IMR-90 (cell line): Measurements from ENCODE around the gene TRIML1. TPM values are rescaled to one million over a fixed set of nuclear protein-coding genes. Genes with fewer than 3 reads are reported as not detected.
A peak's percentile ranks its signal among the peaks of the same experiment; 100 is the strongest.

Source experiments
- ATAC-seq: fragments of 200-7000 bp; cut with Tn5 transposase; 2 replicates; pipeline ENCODE4 v1.9.1; 2020; ENCODE audit warnings: low read depth, mild to moderate bottlenecking, moderate library complexity
- BruUV-seq: library from RNA; stranded (reverse); fragments of 400-500 nt; replicated peaks from 2 replicates; lab custom pipeline; 2021; lab: Mats Ljungman, UMichigan
- CTCF ChIA-PET: fragments of 300-600 bp; formaldehyde crosslinking; extraction: SDS; loops from one replicate; lab custom pipeline; 2021; ENCODE audit warnings: antibody characterized with exemption; lab: Yijun Ruan, JAX
- POLR2A ChIA-PET: fragments of 300-600 bp; sonication (Branson Sonifier 250); formaldehyde crosslinking; loops from one replicate; lab custom pipeline; 2022; ENCODE audit warnings: antibody characterized with exemption; ENCODE audit not compliant: unreplicated experiment; lab: Charles Lee
- DNase-seq: peaks from one replicate; pipeline ENCODE4 v3.0.0; 2013
- H2AFZ ChIP-seq: replicated peaks from 2 replicates; pipeline ENCODE3; 2013; ENCODE audit warnings: low read length, mild to moderate bottlenecking; ENCODE audit not compliant: poor library complexity
- H2AK5ac ChIP-seq: 2 replicates; pipeline ENCODE4 v1.6.1; 2013; ENCODE audit warnings: low read depth, low read length, inconsistent platforms
- H2AK9ac ChIP-seq: replicated peaks from 2 replicates; pipeline ENCODE3; 2013; ENCODE audit warnings: mild to moderate bottlenecking, low read depth, low read length, moderate library complexity; ENCODE audit not compliant: poor library complexity
- H2BK120ac ChIP-seq: 2 replicates; pipeline ENCODE4 v1.6.1; 2013; ENCODE audit warnings: low read depth, low read length, inconsistent platforms
- H2BK15ac ChIP-seq: 3 replicates; pipeline ENCODE4 v1.6.1; 2013; ENCODE audit warnings: low read depth, low read length, inconsistent platforms
- H2BK20ac ChIP-seq: 2 replicates; pipeline ENCODE4 v1.6.1; 2013; ENCODE audit warnings: low read depth, mild to moderate bottlenecking, inconsistent platforms, low read length, moderate library complexity
- H2BK5ac ChIP-seq: 2 replicates; pipeline ENCODE4 v1.6.1; 2013; ENCODE audit warnings: mild to moderate bottlenecking, low read depth, low read length, inconsistent platforms; ENCODE audit not compliant: poor library complexity, severe bottlenecking
- H3K14ac ChIP-seq: replicated peaks from 2 replicates; pipeline ENCODE4 v1.6.1; 2013; ENCODE audit warnings: low read depth, low read length, inconsistent platforms
- H3K18ac ChIP-seq: 2 replicates; pipeline ENCODE4 v1.6.1; 2013; ENCODE audit warnings: low read depth, low read length, control low read depth
- H3K23ac ChIP-seq: 2 replicates; pipeline ENCODE4 v1.6.1; 2013; ENCODE audit warnings: low read depth, low read length, inconsistent platforms
- H3K27ac ChIP-seq: 2 replicates; pipeline ENCODE4 v1.5.1; 2013; ENCODE audit warnings: mild to moderate bottlenecking, control low read depth, low read length; ENCODE audit not compliant: insufficient read depth
- H3K27me3 ChIP-seq: 2 replicates; pipeline ENCODE4 v1.6.1; 2013; ENCODE audit warnings: low read length; ENCODE audit not compliant: control insufficient read depth, insufficient read depth
- H3K36me3 ChIP-seq: 2 replicates; pipeline ENCODE4 v1.6.1; 2013; ENCODE audit warnings: low read length, mixed read lengths; ENCODE audit not compliant: control insufficient read depth, insufficient read depth
- H3K4ac ChIP-seq: 2 replicates; pipeline ENCODE4 v1.6.1; 2013; ENCODE audit warnings: low read depth, low read length, inconsistent platforms
- H3K4me1 ChIP-seq: 2 replicates; pipeline ENCODE4 v1.6.1; 2013; ENCODE audit warnings: low read length, mixed read lengths; ENCODE audit not compliant: control insufficient read depth, insufficient read depth
- H3K4me2 ChIP-seq: 2 replicates; pipeline ENCODE4 v1.6.1; 2013; ENCODE audit warnings: low read depth, mild to moderate bottlenecking, control low read depth, low read length, moderate library complexity
- H3K4me3 ChIP-seq: 2 replicates; pipeline ENCODE4 v1.5.1; 2013; ENCODE audit warnings: low read depth, mild to moderate bottlenecking, control low read depth, low read length, moderate library complexity; ENCODE audit not compliant: insufficient read depth
- H3K56ac ChIP-seq: 2 replicates; pipeline ENCODE4 v1.6.1; 2013; ENCODE audit warnings: low read length, inconsistent platforms; ENCODE audit not compliant: insufficient read depth; ENCODE audit errors: extremely low read depth
- H3K79me1 ChIP-seq, 2 experiments: 2 replicates each; pipeline ENCODE4 v1.6.1; 2013; ENCODE audit warnings: low read length in 2 of 2, inconsistent platforms in 1 of 2, low read depth in 1 of 2
- H3K9ac ChIP-seq: 2 replicates; pipeline ENCODE4 v1.6.1; 2013; ENCODE audit warnings: low read depth, low read length, control low read depth
- H3K9me1 ChIP-seq: 2 replicates; pipeline ENCODE4 v1.6.1; 2013; ENCODE audit warnings: low read length, inconsistent platforms; ENCODE audit not compliant: insufficient read depth
- H3K9me3 ChIP-seq: 2 replicates; pipeline ENCODE4 v1.6.1; 2013; ENCODE audit warnings: low read length; ENCODE audit not compliant: control insufficient read depth, insufficient read depth
- H4K20me1 ChIP-seq: 2 replicates; pipeline ENCODE4 v1.6.1; 2013; ENCODE audit warnings: low read length, inconsistent platforms; ENCODE audit not compliant: insufficient read depth
- H4K5ac ChIP-seq: 2 replicates; pipeline ENCODE4 v1.6.1; 2013; ENCODE audit warnings: mild to moderate bottlenecking, low read depth, low read length, control low read depth
- H4K8ac ChIP-seq, 2 experiments: 2 replicates each; pipeline ENCODE4 v1.6.1; 2013; ENCODE audit warnings: low read depth in 2 of 2, low read length in 2 of 2, control low read depth in 1 of 2, inconsistent platforms in 1 of 2
- H4K91ac ChIP-seq: 2 replicates; pipeline ENCODE4 v1.6.1; 2013; ENCODE audit warnings: low read depth, low read length, inconsistent platforms; ENCODE audit not compliant: insufficient read depth
- BHLHE40 ChIP-seq: fragments of 150-350 bp; IDR thresholded peaks from 2 replicates; pipeline ENCODE4 v1.6.1; 2016; ENCODE audit warnings: mild to moderate bottlenecking, low read depth, low read length
- CEBPB ChIP-seq: IDR thresholded peaks from 2 replicates; pipeline ENCODE4 v1.6.1; 2012; ENCODE audit warnings: low read depth, low read length, improper control_type of control experiment
- MAZ ChIP-seq: IDR thresholded peaks from 2 replicates; pipeline ENCODE4 v1.6.1; 2012; ENCODE audit warnings: low read depth, mild to moderate bottlenecking, low read length, improper control_type of control experiment, moderate library complexity, borderline replicate concordance
- MXI1 ChIP-seq: IDR thresholded peaks from 2 replicates; pipeline ENCODE4 v1.6.1; 2012; ENCODE audit warnings: low read depth, mild to moderate bottlenecking, low read length, moderate library complexity, borderline replicate concordance
- NFE2L2 ChIP-seq: fragments of 150-350 bp; IDR thresholded peaks from 2 replicates; pipeline ENCODE4 v1.6.1; 2016; ENCODE audit warnings: low read depth, mild to moderate bottlenecking, low read length
- POLR2A ChIP-seq: IDR thresholded peaks from 2 replicates; pipeline ENCODE4 v1.6.1; 2012; ENCODE audit warnings: mild to moderate bottlenecking, low read depth, low read length
- RCOR1 ChIP-seq: IDR thresholded peaks from 2 replicates; pipeline ENCODE4 v1.6.1; 2012; ENCODE audit warnings: mild to moderate bottlenecking, low read length, improper control_type of control experiment; ENCODE audit not compliant: insufficient replicate concordance
- RFX5 ChIP-seq: IDR thresholded peaks from 2 replicates; pipeline ENCODE4 v1.8.0; 2012; ENCODE audit warnings: low read depth, mild to moderate bottlenecking, low read length, moderate library complexity
- SMC3 ChIP-seq: fragments of 150-350 bp; IDR thresholded peaks from 2 replicates; pipeline ENCODE4 v1.6.1; 2016; ENCODE audit warnings: low read depth, mild to moderate bottlenecking, antibody characterized with exemption, low read length, moderate library complexity
- WGBS, 2 experiments: methylation state at CpG; one replicate each; pipeline versions ENCODE4 v1.1.5 to v1.1.7; 2013; ENCODE audit warnings: missing lambda C conversion rate in 2 of 2; ENCODE audit not compliant: insufficient read length in 1 of 2; ENCODE audit errors: extremely low coverage in 2 of 2; 5-methylcytosine and 5-hydroxymethylcytosine counted together
- dilution Hi-C: fragments of 300-500 bp; cut with HindIII; formaldehyde crosslinking; loops from one replicate; pipeline ENCODE4 v1.14.3; 2018; ENCODE audit warnings: low sequenced_read_pairs; ENCODE audit not compliant: unreplicated experiment
- in situ Hi-C: fragments of 300-500 bp; cut with MboI; formaldehyde crosslinking; loops from 3 replicates; pipeline ENCODE4 v1.14.3; 2019; ENCODE audit warnings: low sequenced_read_pairs, inconsistent platforms, mixed read lengths
- intact Hi-C: fragments of 100-400 bp; cut with micrococcal nuclease; formaldehyde crosslinking; loops from 2 replicates; pipeline ENCODE4 v1.10.0; 2022
- polyA plus RNA-seq, 3 experiments: library from polyadenylated mRNA; depleted of rRNA; stranded (reverse); fragments of >200 nt; gene quantifications; 2 replicates each; pipeline ENCODE4 v1.2.3, GENCODE V29; 2012; ENCODE audit warnings: low replicate concordance in 1 of 3
- total RNA-seq: library from RNA; depleted of rRNA; stranded (reverse); fragments of >200 nt; gene quantifications from 2 replicates; pipeline ENCODE4 v1.2.3, GENCODE V29; 2012
- TF ChIP-seq, protein P1 (sequence below): fragments of 150-350 bp; IDR thresholded peaks from 2 replicates; pipeline ENCODE4 v1.6.1; 2017; ENCODE audit warnings: mild to moderate bottlenecking, antibody characterized with exemption, low read length, low read depth
- TF ChIP-seq, protein P2 (sequence below): conservative IDR thresholded peaks from 2 replicates; pipeline ENCODE4 v1.5.1; 2012; ENCODE audit warnings: mild to moderate bottlenecking, low read depth, low read length, improper control_type of control experiment

Gene TRIML1
- total and polyA plus RNA-seq, 2 of the 4 experiments (the other 2 are of a cell fraction), result not detected

DNA sequence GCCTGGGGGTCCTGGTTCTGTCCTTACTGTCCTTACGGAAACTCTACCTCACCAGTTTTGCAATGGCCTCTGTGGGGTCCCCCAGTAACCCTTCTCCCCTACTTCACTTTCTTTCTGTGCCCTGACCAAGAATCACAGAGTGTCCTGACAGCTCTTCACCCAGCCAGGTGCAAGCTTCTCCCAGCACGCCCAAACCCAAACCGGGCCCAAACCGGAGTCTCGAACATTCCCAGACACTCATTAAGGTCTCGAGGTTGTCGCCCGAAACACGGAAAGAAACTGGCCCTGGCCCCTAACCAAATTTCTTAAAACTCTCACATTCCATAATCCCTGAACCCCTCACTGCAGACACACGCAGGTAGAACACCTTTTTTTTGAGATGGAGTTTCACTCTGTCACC, 19.1 kb downstream of the TRIML1 start:
- Histone ChIP-seq H3K56ac (no peak overlapping the region), H3K4me3 (no peak overlapping the region), H4K91ac (no peak overlapping the region), H4K8ac (no peak overlapping the region), H2BK120ac (no peak overlapping the region), H3K4ac (no peak overlapping the region), H2AK9ac (peak overlapping the region; percentile 65), H2BK5ac (no peak overlapping the region), H4K20me1 (no peaks in the 10 kb centered on the region), H2AFZ (no peak overlapping the region), H3K18ac (no peak overlapping the region), H3K4me1 (no peaks in the 10 kb centered on the region), H2BK20ac (no peak overlapping the region), H3K23ac (no peak overlapping the region), H3K79me1 (no peaks in the 10 kb centered on the region), H3K14ac (no peak overlapping the region), H3K9me3 (peaks cover 1% of the 10 kb centered on the region; the same call in 1 of the 2 replicates), H2AK5ac (no peak overlapping the region), H3K27ac (no peak overlapping the region), H3K27me3 (no peaks in the 10 kb centered on the region), H2BK15ac (no peak overlapping the region), H3K9me1 (no peaks in the 10 kb centered on the region), H3K4me2 (no peak overlapping the region), H3K9ac (no peak overlapping the region), H4K5ac (no peak overlapping the region), H3K36me3 (no peaks in the 10 kb centered on the region)
- ChIA-PET CTCF (no interaction called here), POLR2A (no interaction called here)
- no peak for ATAC-seq
- DNase-seq, result no peak
- BruUV-seq, result no TSS peak
- WGBS, 2 experiments, result 93% methylated on average over 5 of the region's 10 CpGs; no CpG with 5 or more reads in 1 of the 2 experiments
- in situ Hi-C loops (no loop called here), intact Hi-C loops (no loop called here), dilution Hi-C loops (no loop called here)
- TF ChIP-seq RFX5, result no peak
- TF ChIP-seq, protein P1, sequence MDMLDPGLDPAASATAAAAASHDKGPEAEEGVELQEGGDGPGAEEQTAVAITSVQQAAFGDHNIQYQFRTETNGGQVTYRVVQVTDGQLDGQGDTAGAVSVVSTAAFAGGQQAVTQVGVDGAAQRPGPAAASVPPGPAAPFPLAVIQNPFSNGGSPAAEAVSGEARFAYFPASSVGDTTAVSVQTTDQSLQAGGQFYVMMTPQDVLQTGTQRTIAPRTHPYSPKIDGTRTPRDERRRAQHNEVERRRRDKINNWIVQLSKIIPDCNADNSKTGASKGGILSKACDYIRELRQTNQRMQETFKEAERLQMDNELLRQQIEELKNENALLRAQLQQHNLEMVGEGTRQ, result no peak
- no peak for TF ChIP-seq CEBPB
- no peak for TF ChIP-seq BHLHE40
- no peak for TF ChIP-seq MXI1
- TF ChIP-seq, protein P2, sequence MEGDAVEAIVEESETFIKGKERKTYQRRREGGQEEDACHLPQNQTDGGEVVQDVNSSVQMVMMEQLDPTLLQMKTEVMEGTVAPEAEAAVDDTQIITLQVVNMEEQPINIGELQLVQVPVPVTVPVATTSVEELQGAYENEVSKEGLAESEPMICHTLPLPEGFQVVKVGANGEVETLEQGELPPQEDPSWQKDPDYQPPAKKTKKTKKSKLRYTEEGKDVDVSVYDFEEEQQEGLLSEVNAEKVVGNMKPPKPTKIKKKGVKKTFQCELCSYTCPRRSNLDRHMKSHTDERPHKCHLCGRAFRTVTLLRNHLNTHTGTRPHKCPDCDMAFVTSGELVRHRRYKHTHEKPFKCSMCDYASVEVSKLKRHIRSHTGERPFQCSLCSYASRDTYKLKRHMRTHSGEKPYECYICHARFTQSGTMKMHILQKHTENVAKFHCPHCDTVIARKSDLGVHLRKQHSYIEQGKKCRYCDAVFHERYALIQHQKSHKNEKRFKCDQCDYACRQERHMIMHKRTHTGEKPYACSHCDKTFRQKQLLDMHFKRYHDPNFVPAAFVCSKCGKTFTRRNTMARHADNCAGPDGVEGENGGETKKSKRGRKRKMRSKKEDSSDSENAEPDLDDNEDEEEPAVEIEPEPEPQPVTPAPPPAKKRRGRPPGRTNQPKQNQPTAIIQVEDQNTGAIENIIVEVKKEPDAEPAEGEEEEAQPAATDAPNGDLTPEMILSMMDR, result no peak
- no peak for TF ChIP-seq MAZ
- TF ChIP-seq NFE2L2, result no peak
- TF ChIP-seq RCOR1, result no peak
- TF ChIP-seq SMC3, result no peak
- no peak for TF ChIP-seq POLR2A
